Kidney glomerular epithelial cell (primary cell): Measurements from ENCODE around the gene STYK1.
"Not testable (repeated sequence)": the region's sequence is repeated elsewhere in the genome, so short reads cannot be mapped to it uniquely, and the experiment has no call there.

ENCODE experiments used
- DNase-seq: peaks from one replicate; lab custom pipeline; 2025; lab: John Stamatoyannopoulos, UW

Gene STYK1

DNA sequence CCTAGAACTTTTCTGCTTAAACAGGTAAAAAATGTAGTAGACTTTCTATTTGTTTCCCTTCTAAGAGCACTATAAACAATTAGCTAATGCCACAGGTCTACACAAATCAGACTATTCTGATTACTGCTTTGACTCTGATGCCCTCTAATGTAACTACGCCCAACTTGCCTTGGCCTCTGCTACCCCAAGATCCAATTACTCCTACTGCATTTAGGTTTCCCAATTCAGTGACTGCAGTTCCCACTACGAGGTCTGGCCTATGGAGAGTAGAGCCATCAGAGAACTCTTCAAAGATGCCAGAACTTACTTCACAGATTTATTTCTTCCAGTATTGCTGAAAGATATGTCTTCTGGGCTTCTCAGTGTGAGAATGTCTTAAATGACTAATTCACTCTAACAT is 15.3 kb upstream of the STYK1 start:
- DNase-seq: no peak

DNA sequence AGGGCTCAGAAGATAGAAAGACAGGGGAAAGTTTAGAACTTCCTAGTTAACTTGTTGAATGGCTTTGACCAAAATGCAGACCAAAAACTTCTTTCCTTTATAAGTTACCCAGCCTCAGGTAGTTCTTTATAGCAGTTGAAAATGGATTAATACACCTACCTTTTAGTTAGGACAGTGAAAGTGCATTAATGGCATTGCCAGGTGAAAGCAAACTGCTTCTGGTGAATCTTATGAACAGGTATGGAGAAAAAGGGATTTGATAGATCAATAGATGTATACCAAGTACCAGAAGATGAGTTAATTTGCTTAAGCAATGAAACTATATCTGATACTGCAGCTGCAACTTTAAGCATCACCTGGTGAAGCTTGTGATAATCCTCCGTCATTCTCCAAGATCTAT is 14.2 kb upstream of the STYK1 start:
- DNase-seq: no peak

DNA sequence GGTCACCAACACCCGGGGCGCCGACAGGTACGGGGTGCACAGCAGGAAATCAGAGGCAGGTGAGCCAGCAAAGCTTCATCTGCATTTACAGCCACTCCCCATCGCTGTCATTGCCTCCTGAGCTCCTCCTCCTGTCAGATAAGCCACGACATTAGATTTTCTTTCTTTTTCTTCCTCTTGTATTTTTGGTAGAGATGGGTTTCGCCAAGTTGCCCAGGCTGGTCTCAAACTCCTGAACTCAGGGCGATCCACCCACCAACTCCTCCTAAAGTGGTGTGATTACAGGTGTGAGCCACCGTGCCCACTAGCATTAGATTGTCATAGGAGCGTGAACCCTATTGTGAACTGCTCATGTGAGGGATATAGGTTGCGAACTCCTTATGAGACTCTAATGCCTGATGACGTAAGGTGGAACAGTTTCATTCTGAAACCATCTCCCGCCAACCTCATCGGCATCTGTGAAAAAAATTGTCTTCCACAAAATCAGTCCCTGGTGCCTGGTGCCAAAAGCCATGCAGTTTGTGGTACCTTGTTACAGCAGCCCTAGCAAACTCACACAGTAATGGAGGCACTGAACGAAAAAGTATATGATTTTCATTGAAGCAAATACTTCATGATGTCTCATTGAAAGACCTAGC is 1.5 kb downstream of the STYK1 start:
- no peak for DNase-seq

DNA sequence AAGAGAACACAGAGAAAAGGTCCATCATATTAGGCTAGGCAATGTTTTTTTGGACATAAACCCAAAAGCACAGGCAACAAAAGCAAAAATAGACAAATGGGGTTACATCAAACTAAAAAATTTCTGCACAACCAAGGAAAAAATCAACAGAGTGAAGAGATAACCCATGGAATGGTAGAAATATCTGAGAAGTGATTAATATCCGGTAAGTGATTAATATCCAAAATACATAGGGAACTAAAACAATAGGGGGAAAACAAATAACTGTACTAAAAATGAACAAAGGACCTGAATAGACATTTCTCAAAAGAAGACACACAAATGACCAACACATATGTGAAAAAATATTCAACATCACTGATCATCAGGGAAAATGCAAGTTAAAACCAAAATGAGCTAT is 4.3 kb downstream of the STYK1 start:
- DNase-seq: no peak

DNA sequence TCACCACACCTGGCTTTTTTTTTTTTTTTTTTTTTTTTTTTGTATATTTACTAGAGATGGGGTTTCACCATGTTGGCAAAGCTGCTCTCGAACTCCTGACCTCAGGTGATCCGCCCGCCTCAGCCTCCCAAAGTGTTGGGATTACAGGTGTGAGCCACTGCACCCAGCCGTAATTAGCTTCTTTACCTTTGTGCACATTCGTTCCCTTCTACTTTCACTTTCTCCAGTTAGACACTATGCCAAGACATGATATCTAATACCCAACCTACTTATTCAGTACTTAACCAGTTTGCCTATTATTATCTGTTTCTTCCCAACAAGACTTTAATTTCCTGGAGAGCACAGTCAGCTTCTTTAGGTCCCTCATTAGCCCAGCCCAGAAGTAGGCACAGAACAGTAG is 5.3 kb downstream of the STYK1 start:
- no peak for DNase-seq

DNA sequence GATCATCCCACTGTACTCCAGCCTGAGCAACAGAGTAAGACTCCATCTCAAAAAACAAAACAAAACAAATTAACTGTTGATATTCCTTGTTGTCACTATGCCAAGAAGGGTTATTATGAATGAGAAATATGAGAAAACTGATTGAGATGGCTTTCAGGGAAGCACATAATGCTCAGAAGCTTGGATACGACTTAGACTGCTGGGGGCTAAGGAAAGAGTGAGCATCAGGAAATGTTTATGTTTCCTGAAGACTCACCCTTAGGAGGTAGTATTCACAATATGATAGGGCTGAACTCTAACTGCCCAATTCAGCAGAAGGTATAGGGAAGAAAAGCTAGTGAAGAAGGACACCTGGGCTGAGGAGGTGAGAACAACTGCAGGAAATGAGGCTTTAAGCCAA is 6.3 kb downstream of the STYK1 start:
- no peak for DNase-seq

DNA sequence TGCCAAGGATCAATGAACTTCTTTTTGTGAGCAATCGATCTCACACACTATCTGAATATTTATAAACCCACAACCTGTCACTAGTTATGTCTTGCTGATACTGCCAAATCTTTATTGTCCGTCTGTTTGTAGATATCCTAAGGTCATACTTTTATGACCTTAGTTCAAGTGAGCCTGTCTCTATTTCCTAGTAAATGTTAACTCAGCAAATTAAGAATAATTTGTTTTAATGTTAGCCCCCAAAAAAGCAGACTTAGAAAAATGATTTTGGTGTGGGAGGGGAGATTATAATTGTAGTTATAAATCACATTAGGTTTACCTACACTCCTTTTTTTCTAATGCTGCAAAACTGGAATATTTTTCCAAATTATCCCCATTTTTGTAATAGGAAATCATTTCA is 9.4 kb downstream of the STYK1 start:
- DNase-seq: no peak

DNA sequence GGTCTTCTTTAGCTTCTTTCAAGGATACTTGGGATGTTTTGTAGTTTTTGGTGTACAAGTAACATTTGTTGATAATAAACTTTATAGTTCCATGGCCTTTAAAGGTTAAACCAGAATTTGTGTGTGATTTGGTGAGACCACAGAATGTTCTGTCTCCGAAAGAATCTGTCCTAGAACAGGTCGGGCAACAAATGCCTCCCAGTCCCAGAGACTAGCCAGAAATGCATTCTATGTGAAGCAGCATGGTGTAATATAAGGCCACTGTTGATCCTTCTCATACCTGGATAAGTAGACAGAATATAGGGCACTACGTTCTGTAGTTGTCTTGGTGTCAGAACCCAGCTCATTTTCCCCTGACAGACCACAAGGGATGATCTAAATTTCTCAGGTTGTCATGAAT is 10.0 kb downstream of the STYK1 start:
- DNase-seq: no peak

DNA sequence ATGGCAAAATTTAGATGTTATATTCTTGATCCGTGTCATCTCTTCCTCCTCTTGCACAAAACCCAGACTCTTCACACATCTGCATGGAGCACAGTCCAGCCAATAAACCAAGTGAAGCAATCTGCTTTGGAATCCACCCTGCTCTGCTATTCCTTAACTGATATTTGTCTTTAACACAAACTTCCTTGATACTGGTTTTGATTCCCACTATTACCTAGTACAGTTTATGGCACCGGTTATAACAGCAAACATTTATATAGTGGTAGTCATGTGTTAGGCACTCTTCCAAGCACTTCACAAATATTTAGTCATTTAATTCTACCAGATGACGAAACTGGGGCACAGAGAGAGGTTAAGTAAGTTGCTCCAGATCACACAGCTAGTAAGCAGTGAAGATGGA is 12.5 kb downstream of the STYK1 start:
- DNase-seq: no peak

DNA sequence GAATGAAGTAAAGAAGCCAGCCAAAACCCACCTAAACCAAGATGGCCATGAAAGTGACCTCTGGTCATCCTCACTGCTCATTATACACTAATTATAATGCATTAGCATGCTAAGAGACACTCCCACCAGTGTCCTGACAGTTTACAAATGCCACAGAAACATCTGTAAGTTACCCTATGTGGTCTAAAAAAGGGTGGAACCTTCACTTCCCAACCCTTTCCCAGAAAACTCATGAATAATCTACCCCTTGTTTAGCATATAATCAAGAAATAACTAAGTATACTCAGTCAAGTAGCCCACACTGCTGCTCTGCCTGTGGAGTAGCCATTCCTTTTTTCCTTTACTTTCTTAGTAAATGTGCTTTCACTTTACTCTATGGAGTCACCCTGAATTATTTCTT is 19.8 kb downstream of the STYK1 start:
- DNase-seq: no peak

DNA sequence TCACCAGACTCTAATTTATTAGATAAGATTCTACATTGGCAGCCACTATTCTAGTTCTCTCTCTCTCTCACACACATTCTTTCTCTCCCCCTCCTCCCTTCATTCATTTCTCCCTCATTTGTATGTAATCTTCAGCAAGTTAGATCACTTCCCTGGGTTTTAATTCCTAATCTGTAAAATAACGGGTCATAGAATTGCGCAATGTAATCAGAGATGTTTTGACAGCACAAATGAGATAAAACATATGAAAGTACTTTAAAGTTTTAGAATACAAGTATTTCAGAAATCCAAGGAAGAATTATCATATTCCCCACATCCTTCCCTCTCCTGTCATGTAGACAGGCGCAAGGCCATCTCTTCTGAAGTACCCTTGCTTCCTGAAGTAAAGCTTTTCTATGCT is 21.7 kb downstream of the STYK1 start:
- DNase-seq: no peak

DNA sequence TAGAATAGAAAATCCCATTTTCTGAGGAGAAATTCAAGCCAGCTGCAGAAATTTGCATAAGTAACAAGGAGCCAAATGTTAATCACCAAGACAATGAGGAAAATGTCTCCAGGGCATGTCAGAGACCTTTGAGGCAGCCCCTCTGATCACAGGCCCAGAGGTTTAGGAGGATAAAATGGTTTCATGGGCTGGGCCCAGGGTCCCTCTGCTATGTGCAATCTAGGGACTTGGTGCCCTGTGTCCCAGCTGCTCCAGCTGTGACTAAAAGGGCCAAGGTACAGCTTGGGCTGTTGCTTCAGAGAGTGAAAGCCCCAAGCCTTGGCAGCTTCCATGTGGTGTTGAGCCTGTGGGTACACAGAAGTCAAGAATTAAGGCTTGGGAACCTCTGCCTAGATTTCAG is 27.3 kb downstream of the STYK1 start:
- not testable (repeated sequence) for DNase-seq

DNA sequence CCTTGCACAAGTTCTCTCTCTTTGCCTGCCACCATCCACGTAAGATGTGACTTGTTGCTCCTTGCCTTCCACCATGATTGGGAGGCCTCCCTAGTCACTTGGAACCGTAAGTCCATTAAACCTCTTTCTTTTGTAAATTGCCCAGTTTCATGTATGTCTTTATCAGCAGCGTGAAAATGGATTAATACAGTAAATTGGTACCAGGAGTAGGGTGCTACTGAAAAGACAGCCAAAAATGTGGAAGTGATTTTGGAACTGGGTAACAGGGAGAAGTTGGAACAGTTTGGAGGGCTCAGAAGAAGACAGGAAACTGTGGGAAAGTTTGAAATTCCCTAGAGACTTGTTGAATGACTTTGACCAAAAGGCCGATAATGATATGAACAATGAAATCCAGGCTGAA is 27.9 kb downstream of the STYK1 start:
- no peak for DNase-seq

DNA sequence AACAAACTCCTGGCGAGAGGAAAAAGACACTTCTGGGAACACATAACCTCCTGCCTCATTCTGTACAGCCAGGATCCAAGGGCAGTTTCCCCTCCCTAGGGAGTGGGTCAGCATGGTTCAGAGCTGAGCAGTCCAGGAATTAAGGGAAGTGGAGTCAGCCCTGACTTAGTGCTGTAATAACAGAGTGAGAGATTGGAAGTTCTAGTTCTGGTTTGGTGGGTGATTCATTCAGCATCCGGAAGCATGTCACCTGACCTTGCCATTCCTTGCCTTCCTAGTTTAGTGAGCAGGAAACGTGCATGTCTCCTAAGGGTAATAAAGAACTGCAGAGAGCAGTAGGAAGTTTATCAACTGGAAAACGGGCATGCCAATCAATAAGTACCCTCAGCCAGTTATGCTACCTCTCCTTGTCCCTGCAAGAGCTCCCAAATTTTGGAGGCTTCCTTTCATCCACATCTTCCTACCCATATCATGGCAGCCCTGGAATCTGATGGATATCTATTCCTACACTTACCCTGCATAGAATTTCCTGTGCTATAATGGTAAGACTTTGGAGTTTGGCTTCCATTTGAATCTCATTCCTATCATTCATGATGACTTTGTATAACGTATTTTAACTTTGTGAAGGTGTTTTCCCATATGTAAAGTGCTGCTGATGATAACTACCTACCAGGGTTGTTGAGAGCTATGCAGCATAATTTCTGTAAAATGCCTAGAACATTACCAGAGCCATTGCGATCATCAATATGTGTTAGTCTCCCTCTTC is 31.9 kb downstream of the STYK1 start:
- DNase-seq: peak; percentile 29

DNA sequence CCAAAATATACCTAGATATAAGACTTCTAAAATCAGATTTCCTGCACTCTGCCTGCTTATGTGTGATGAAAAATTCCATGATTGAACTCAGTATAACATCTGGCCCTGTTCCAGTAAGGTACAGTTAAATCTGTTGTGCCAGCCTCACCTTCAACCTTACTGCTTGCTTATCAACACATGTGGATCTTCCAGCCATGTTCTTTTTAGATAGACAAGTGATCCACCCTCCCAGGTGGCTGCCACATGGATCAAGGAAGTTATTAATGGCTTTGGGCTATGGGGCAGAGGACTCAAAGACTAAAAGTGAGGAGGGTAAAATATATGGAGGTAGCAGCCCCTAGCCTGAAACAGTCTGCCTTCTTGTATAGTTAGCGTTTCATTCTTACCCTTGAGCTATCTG is 35.1 kb downstream of the STYK1 start:
- DNase-seq: no peak

DNA sequence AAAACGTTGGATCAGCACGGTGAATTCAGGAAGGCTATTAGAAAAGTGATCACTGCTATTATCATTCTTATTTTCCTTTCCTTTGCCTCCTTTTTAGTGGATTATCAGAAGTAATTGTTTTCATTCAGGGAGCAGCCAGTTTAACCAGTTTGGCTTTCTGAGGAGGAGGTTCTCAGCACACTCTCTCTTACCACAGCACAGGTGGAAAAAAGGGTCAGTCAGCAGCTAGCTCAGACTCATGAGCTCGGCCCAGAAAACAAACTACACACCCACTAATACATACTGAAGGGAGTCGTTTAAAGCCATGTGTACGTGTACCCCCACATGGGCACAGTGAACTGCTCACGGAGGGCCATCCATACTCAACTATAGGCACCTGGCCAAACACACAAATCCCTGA is 37.2 kb downstream of the STYK1 start:
- no peak for DNase-seq

DNA sequence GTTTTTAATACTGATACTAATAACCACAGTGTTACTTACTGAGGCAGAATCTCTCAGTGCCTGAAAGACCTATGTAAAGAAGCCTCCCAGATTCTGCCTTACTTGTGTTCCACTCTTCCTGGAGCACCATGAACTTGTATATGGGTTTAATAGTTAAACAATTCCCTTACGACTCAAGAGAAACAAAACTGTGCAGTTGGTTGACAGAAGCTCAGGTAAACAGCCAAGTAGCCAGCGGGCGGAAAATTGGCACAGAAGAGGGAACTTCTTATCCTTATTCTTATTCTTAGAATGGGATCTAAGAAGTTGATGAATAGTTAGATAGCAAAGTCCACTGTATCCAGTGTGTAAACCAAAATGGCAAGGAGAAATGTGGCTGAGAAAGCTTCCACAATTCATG is 37.7 kb downstream of the STYK1 start:
- no peak for DNase-seq

DNA sequence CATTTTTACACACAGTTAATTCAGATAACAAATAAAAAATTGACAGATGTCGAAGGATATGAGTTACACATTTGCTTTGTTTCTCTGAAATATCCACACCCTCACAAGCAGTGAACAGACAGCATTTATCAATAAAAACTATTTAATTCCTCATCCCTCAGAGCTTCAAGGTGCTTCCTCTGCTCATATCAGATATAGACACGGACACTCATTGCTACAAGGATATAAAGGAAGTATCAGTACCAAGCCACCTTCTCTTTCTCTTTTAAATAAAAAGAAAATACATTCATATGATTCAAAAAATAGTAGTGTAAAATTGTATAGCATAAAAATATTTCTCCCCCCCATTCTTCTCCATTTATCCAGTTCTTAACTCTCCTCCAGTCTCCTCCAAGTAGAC is 38.5 kb downstream of the STYK1 start:
- no peak for DNase-seq

DNA sequence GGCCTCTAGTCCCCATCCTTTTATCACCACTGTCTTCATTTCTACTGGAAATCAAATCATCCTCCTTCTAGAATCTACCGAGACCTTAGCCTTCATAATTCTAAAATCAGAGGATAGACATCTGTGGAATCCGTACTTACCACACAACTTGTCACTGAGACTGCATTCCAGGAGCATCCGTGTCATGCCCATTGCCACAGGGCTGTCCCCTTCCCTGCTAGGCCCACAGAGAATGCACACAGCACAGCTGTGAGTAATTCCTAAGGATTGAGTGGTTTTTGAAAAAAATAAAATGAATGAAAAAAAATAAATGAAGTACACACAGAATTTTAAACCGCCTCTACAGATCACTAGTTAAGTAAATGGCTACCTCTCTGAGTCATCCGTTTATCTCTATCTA is 39.4 kb downstream of the STYK1 start:
- DNase-seq: peak; percentile 68

DNA sequence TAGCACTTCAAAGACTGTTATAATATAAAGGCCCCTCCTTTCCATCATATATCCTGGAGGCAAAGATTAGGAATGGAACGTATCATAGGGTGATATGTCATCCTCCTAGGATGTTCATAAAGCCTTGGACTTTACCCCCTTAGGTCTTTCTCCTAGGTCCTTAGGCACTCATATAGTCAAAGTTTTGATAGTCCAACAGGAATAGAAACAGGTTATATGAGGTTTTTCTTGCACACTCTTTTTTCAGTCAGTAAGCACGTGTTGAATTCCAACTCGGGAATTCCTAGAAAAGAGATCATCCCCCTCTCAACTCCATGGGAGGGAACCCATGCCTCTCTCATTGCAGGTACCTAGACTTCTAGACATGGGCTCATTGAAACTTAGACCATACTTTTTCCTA is 40.3 kb downstream of the STYK1 start:
- DNase-seq: no peak

DNA sequence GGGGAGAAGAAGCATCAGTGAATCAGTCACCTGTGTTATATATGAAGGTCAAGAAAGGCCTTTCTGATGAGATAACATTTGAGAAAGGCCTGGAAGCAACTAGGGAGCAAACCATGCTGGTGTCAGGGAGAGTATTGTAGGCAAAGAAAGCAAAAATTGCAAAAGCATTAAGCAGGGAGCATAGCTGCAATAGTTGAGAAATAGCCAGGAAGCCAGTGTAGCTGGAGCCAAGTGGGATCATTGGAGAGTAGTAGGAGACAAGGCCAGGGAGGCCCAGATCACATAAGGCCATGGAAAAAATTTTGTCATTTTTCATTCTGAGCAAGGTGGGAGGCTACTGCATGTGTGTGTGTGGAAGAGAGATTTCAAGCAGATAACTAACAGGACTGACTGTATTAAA is 41.6 kb downstream of the STYK1 start:
- DNase-seq: no peak

DNA sequence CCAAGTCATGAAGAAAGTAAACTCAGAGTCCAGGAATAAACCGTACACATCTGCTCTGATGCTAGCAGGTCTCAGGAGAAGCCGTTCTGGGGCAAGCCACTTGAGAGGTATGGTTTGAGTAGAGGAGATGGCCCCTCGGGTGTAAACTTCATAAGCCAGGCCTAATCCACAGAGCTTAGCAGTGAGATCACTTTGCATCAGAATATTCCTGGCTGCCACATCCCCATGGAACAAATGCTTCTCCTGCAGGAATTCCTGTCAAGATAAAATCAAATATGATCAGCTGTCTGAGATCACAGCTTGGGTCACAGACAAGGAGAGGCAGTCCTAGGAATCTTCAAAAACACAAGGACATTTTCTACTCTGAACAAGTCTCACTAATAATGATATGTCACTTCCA is 49.2 kb downstream of the STYK1 start:
- no peak for DNase-seq

DNA sequence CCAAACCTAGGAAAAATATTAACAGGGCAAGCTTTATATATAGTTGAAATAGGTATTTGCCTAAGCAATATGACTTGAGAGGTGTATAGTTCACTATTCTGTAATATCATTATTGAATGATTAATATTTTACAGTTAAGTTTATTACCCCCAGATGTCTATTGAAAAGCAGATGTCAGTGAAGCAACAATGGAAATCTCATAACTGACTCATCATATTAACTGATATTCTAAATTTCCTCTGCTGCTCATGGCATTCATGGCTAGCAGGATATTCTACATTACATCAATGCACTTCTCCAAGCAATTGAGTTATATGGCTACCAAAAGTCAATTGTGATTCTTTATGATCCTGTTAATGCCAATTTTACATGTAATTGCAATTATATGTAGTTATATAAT is 50.7 kb downstream of the STYK1 start:
- no peak for DNase-seq

DNA sequence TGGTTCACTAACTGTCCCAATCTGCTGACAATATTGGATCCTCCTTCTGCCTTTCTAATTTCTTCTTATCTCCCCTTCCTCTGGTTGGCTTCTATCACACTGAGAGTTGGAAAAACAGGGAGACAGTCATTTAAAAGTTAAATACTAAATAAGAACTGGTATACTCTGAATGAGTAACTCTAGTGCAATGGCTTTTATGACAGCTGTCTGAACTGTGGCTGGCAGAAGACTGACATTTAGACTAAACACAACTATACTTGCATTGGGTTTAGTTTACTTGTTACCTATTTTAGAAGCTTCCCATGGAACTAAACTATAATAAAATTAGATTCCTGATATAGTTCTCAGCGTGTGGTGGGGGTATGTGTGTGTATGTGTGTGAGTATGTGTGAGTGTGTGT is 52.6 kb downstream of the STYK1 start:
- no peak for DNase-seq
